C4-2B (cell line): ENCODE data around the gene MAN1A1.

ENCODE experiments used
- H3K27ac ChIP-seq: fragments of 450-650 bp; 2 replicates; pipeline ENCODE4 v1.5.1; 2017
- CTCF ChIP-seq: fragments of 450-650 bp; conservative IDR thresholded peaks from 2 replicates; pipeline ENCODE4 v1.5.1; 2017; ENCODE audit warnings: mild to moderate bottlenecking
- ZFX ChIP-seq: fragments of 450-650 bp; IDR thresholded peaks from 2 replicates; pipeline ENCODE4 v1.6.1; 2017

MAN1A1 gene

GRCh38 chr6:119339941-119340456 lies 9.6 kb downstream of the MAN1A1 start:
- no peak for TF ChIP-seq CTCF
- no peak for TF ChIP-seq ZFX
- no peak overlapping the region for H3K27ac ChIP-seq

GRCh38 chr6:119337762-119338161 lies 11.8 kb downstream of the MAN1A1 start:
- TF ChIP-seq CTCF (no peak), ZFX (no peak)

GRCh38 chr6:119337252-119337651 lies 12.3 kb downstream of the MAN1A1 start:
- TF ChIP-seq CTCF (no peak), ZFX (no peak)
- H3K27ac ChIP-seq = no peak overlapping the region

More at GRCh38 chr6:119337762-119338161, 11.8 kb downstream of the MAN1A1 start:
- no peak overlapping the region for H3K27ac ChIP-seq

DNA sequence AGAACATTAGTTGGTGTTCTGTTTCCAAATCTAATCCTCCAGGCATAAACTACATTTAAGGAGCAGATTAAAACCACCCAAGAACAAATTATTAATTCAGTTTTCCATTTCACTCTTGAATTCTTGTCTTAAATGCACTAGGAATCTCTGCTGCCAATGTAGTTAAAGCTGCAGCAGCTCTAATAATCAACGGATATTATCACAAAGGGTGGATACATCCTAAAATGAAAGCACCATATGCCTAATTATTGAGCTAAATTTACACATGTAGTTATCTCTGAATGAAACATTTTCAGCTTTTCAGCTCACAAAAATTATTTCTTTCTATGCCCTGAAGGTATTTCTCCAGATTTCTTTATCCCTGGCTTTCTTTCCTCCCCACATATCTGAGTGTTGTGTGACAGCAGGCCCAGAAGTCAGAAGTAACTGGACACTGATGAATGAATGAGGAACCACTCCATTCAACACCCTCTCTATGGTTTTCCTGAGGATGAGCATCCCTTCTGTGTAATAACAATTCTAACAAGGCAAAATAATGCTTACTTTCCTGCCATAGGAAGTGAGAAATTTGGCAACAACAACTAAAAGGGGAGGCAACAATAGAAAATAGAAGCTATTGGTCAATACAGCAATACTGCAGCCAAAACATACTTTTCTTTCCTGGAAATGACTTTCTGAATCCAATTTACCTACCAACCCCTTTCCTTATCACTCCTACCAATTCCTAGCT lies 14.9 kb downstream of the MAN1A1 start:
- H3K27ac ChIP-seq = no peak overlapping the region

GRCh38 chr6:119333707-119334295 lies 15.8 kb downstream of the MAN1A1 start:
- TF ChIP-seq CTCF (peak; percentile 71), ZFX (no peak)
- no peak overlapping the region for H3K27ac ChIP-seq

More for the DNA sequence above, 14.9 kb downstream of the MAN1A1 start:
- TF ChIP-seq ZFX = no peak
- TF ChIP-seq CTCF = no peak

DNA sequence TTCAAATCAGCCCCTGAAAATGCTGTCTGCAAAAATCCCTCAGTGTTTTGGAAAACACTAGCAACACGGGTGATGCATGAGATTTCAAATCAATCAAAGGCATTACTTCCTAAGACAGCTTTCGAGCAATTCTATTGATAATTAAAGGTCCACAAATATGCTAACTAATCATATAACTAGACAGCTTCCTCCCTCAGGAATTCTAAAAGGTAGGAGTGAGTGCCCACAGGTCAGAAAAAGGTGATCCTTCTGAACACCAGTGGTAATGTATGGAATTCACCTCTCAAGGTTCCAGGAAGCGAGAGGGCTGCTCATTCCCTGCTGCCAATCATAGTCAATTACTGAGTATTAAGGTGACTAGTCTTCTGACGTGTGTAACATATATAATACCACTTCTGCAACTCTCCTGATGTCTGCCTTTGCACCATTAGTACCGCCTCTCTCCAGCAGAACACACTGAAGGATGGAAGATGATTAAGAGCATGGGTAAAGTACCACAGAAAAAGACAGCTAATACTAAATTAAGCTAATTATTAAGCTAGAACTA lies 16.4 kb downstream of the MAN1A1 start:
- TF ChIP-seq ZFX (no peak), CTCF (no peak)
- H3K27ac ChIP-seq = no peak overlapping the region
